Endothelial cell (in vitro differentiated cells): ENCODE data around the gene ST8SIA4. TPM values are rescaled to one million over a fixed set of nuclear protein-coding genes. Genes with fewer than 3 reads are reported as not detected.

Source experiments
- DNase-seq: peaks from one replicate; pipeline ENCODE4 v3.0.0; 2021; ENCODE audit warnings: low spot score
- H3K27ac Mint-ChIP-seq: one replicate; pipeline ENCODE4 v1.8.0; 2021; ENCODE audit warnings: mixed read lengths, inconsistent platforms; ENCODE audit not compliant: unreplicated experiment
- H3K27me3 Mint-ChIP-seq: one replicate; pipeline ENCODE4 v1.8.0; 2021; ENCODE audit warnings: mild to moderate bottlenecking, moderate library complexity, mixed read lengths, inconsistent platforms; ENCODE audit not compliant: unreplicated experiment
- H3K36me3 Mint-ChIP-seq: one replicate; pipeline ENCODE4 v1.8.0; 2021; ENCODE audit warnings: mild to moderate bottlenecking, low read depth, mixed read lengths, inconsistent platforms; ENCODE audit not compliant: unreplicated experiment
- H3K4me1 Mint-ChIP-seq: one replicate; pipeline ENCODE4 v1.8.0; 2021; ENCODE audit warnings: mild to moderate bottlenecking, mixed read lengths, inconsistent platforms; ENCODE audit not compliant: unreplicated experiment
- H3K4me3 Mint-ChIP-seq: one replicate; pipeline ENCODE4 v1.8.0; 2021; ENCODE audit warnings: mild to moderate bottlenecking, mixed read lengths, inconsistent platforms; ENCODE audit not compliant: unreplicated experiment
- H3K9me3 Mint-ChIP-seq: one replicate; pipeline ENCODE4 v1.8.0; 2021; ENCODE audit warnings: mixed read lengths, inconsistent platforms; ENCODE audit not compliant: unreplicated experiment
- CTCF ChIP-seq: fragments of 200-600 bp; sonication (generic); IDR thresholded peaks from one replicate; pipeline ENCODE4 v1.5.0; 2021; ENCODE audit warnings: antibody characterized with exemption; ENCODE audit not compliant: unreplicated experiment
- total RNA-seq: library from RNA; stranded (reverse); fragmentation: NEBNext Ultra II Directional; extraction: Animal tissue kit (Norgen Biotek cat#: 25700); gene quantifications from one replicate; pipeline ENCODE4 v1.2.1, GENCODE V29; 2021; ENCODE audit not compliant: unreplicated experiment

The ST8SIA4 gene
- total RNA-seq, 1 donor from 2014 or later: 30.3 TPM

DNA sequence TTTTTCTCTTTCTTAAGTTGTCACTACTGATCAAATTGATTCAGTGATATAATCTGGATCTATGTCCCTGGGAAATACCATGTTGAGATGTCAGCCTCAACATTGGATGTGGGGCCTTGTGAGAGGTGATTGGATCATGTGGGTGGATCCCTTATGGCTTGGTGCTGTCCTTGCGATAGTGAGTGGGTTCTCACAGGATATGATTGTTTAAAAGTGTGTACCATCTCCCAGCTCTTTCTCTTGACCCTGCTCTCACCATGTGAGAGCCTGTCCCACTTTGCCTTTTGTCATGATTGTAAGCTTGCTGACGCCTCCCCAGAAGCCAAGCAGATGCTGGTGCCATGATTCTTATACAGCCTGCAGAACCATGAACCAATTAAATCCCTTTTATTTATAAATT lies 68.6 kb downstream of the ST8SIA4 start:
- no peaks in the 10 kb centered on the region for H3K36me3 Mint-ChIP-seq
- no peak overlapping the region for H3K27ac Mint-ChIP-seq
- DNase-seq: no peak
- H3K9me3 Mint-ChIP-seq: no peaks in the 10 kb centered on the region
- no peaks in the 10 kb centered on the region for H3K27me3 Mint-ChIP-seq
- TF ChIP-seq CTCF: no peak
- no peak overlapping the region for H3K4me3 Mint-ChIP-seq
- no peaks in the 10 kb centered on the region for H3K4me1 Mint-ChIP-seq

- no peaks in the 10 kb centered on the region for H3K9me3 Mint-ChIP-seq
- H3K4me3 Mint-ChIP-seq: no peak overlapping the region
- no peaks in the 10 kb centered on the region for H3K36me3 Mint-ChIP-seq
- DNase-seq: no peak
- no peak overlapping the region for H3K27ac Mint-ChIP-seq
- H3K27me3 Mint-ChIP-seq: no peaks in the 10 kb centered on the region
- peaks cover 9% of the 10 kb centered on the region for H3K4me1 Mint-ChIP-seq
- no peak for TF ChIP-seq CTCF
Observed at GRCh38 chr5:100832252-100833230, 70.5 kb downstream of the ST8SIA4 start.

DNA sequence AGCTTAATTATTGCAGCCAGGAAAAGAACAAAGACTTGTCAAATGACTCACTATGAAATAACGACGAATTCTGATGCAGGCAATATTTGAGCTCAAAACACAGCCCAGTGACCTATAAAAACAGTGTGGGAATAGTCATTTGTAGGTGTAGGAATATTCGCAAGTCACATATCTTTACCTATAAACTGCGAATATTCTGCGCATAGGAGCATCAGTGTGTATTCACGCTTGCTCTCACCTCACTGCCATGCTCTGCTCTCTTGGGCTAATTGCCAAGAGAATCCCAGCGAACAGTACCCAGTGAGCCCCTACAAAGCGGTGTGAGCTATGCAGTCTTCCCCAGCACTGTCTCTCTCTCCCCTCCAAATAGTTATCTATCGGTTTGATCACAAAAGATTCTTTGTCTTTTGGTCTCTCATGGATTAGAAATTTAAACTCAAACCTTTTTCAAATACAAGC lies 74.2 kb downstream of the ST8SIA4 start:
- H3K4me3 Mint-ChIP-seq: no peak overlapping the region
- H3K36me3 Mint-ChIP-seq: no peaks in the 10 kb centered on the region
- peaks cover 10% of the 10 kb centered on the region for H3K4me1 Mint-ChIP-seq
- H3K27me3 Mint-ChIP-seq: no peaks in the 10 kb centered on the region
- DNase-seq: no peak
- no peak overlapping the region for H3K27ac Mint-ChIP-seq
- TF ChIP-seq CTCF: no peak
- no peaks in the 10 kb centered on the region for H3K9me3 Mint-ChIP-seq

GRCh38 chr5:100828071-100828897 lies 74.8 kb downstream of the ST8SIA4 start:
- Mint-ChIP-seq H3K36me3 (no peaks in the 10 kb centered on the region), H3K27me3 (no peaks in the 10 kb centered on the region), H3K9me3 (no peaks in the 10 kb centered on the region), H3K4me1 (peaks cover 10% of the 10 kb centered on the region), H3K27ac (no peak overlapping the region), H3K4me3 (no peak overlapping the region)
- no peak for TF ChIP-seq CTCF
- no peak for DNase-seq
